ENCODE measurements around the gene CHSY1. TPM values are rescaled to one million over a fixed set of nuclear protein-coding genes. Genes with fewer than 3 reads are reported as not detected.

CHSY1 gene
- total and polyA plus RNA-seq, 2 of the 13 experiments (the other 11 are each of a cell fraction or from before 2014, with no cell fraction given), result 13.3 to 13.7 TPM

GRCh38 chr15:101294731-101295606, 43.1 kb upstream of the CHSY1 start, which contains the start of gene SNRPA1 (continued):
- TF ChIP-seq, protein P1, sequence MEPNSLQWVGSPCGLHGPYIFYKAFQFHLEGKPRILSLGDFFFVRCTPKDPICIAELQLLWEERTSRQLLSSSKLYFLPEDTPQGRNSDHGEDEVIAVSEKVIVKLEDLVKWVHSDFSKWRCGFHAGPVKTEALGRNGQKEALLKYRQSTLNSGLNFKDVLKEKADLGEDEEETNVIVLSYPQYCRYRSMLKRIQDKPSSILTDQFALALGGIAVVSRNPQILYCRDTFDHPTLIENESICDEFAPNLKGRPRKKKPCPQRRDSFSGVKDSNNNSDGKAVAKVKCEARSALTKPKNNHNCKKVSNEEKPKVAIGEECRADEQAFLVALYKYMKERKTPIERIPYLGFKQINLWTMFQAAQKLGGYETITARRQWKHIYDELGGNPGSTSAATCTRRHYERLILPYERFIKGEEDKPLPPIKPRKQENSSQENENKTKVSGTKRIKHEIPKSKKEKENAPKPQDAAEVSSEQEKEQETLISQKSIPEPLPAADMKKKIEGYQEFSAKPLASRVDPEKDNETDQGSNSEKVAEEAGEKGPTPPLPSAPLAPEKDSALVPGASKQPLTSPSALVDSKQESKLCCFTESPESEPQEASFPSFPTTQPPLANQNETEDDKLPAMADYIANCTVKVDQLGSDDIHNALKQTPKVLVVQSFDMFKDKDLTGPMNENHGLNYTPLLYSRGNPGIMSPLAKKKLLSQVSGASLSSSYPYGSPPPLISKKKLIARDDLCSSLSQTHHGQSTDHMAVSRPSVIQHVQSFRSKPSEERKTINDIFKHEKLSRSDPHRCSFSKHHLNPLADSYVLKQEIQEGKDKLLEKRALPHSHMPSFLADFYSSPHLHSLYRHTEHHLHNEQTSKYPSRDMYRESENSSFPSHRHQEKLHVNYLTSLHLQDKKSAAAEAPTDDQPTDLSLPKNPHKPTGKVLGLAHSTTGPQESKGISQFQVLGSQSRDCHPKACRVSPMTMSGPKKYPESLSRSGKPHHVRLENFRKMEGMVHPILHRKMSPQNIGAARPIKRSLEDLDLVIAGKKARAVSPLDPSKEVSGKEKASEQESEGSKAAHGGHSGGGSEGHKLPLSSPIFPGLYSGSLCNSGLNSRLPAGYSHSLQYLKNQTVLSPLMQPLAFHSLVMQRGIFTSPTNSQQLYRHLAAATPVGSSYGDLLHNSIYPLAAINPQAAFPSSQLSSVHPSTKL (CRISPR knock-in tag; IDR thresholded peaks at IDR 0.05), result peak; percentile 63
- TF ChIP-seq MED13 (CRISPR knock-in tag; IDR thresholded peaks at IDR 0.05) (0 out of 2 replicates have a peak, but pooled peaks have one; percentile 16), ASH2L (IDR thresholded peaks at IDR 0.05; ENCODE audit: insufficient read length, low read depth, low read length) (peak; percentile 96), KDM6A (CRISPR knock-in tag; IDR thresholded peaks at IDR 0.05; ENCODE audit: low read depth) (no peak), ZNF10 (CRISPR knock-in tag; IDR thresholded peaks at IDR 0.05; ENCODE audit: borderline replicate concordance, low read depth) (no peak), ZNF614 (CRISPR knock-in tag; IDR thresholded peaks at IDR 0.05; ENCODE audit: borderline replicate concordance) (no peak; the same call in 1 of the 2 replicates), ZNF414 (CRISPR knock-in tag; IDR thresholded peaks at IDR 0.05) (peak; percentile 89; the same call in 1 of the 2 replicates), ZNF280D (CRISPR knock-in tag; IDR thresholded peaks at IDR 0.05) (no peak), ZSCAN25 (CRISPR knock-in tag; IDR thresholded peaks at IDR 0.05) (no peak), ZFY (CRISPR knock-in tag; IDR thresholded peaks at IDR 0.05) (peak; percentile 97), KMT2A (CRISPR knock-in tag; IDR thresholded peaks at IDR 0.05) (peak; percentile 98), BATF2 (CRISPR knock-in tag; IDR thresholded peaks at IDR 0.05) (peak; percentile 78), ZNF883 (CRISPR knock-in tag; IDR thresholded peaks at IDR 0.05; ENCODE audit: not compliant biosample characterization) (no peak)
- TF ChIP-seq, protein P2, sequence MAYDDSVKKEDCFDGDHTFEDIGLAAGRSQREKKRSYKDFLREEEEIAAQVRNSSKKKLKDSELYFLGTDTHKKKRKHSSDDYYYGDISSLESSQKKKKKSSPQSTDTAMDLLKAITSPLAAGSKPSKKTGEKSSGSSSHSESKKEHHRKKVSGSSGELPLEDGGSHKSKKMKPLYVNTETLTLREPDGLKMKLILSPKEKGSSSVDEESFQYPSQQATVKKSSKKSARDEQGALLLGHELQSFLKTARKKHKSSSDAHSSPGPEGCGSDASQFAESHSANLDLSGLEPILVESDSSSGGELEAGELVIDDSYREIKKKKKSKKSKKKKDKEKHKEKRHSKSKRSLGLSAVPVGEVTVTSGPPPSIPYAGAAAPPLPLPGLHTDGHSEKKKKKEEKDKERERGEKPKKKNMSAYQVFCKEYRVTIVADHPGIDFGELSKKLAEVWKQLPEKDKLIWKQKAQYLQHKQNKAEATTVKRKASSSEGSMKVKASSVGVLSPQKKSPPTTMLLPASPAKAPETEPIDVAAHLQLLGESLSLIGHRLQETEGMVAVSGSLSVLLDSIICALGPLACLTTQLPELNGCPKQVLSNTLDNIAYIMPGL (CRISPR knock-in tag; IDR thresholded peaks at IDR 0.05; ENCODE audit: borderline replicate concordance in 1 of 2, low read depth in 1 of 2), result peak; percentile 92 to 97

Data from HepG2 (cell line).